GM04504 (cell line): Measurements from ENCODE around the gene ABAT.

Experiments
- DNase-seq: peaks from one replicate; pipeline ENCODE4 v3.0.0-alpha.2; 2012; ENCODE audit warnings: low read depth

Gene ABAT

DNA sequence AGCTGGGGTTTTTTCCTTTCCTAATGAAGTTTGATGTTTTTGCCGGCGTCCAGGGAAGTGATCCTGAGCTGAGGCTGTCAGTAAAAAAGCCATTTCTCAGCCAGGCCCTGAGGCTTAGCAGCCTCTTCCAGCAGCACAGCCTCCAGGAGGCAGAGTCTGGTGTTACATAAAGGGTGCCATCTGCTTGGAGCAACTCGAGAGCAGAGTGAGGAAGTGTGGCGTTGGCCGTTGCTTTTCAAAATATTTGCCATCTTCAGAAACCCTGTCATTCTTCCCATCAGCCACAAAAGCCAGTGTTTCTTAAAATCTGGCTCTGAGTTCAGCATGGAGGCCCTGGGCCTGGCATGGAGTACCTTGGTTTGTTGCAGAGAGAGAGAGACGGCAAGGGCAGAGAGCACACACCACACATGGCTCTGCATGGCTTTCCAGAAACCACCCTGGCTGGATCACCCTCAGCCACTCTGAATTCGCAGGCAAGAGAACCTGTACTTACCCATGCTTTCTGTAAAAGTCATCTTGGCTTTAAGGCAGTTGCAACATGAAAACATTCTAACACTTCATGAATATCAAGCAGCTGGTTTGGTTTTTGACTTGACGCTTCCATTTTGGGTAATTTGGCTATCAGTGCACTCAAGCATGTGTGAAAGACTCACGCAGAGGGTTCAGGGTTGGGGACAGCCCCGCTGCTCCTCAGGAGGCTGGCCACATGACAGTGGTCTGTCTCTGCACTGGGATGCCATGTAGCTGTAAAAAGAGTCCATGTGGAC is 144.3 kb downstream of the ABAT start:
- no peak for DNase-seq

DNA sequence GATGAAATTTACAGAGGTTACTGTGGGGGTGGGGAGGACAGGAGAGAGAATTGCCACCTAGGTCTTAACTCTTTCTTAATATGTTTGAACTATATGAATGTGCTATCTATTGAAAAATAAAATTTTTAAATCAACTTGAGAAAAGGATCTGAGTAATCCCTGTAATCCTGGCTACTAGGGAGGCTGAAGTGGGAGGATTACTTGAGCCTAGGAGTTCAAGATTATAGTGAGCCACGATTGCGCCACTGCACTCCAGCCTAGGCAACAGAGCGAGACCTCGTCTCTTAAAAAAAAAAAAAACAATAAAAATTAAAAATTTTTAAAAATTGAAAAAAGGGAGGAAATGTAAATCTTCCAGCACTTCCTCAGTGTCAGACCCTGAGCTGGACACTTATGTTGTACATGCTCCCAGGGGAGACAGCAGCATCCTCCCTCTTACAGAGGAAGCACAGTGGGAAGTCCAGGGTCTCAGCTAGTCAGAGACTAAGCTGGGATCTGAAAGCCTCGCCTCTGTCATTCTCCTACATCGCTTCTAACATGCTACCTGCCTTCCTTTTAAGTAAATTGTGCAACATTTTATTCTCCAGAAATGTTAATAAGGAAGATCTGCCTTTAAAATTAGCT is 145.1 kb downstream of the ABAT start:
- DNase-seq, result no peak

- no peak for DNase-seq
Observed at GRCh38 chr16:8822403-8822802, 148.0 kb downstream of the ABAT start.

GRCh38 chr16:8826278-8826879 is 152.0 kb downstream of the ABAT start:
- no peak for DNase-seq

DNA sequence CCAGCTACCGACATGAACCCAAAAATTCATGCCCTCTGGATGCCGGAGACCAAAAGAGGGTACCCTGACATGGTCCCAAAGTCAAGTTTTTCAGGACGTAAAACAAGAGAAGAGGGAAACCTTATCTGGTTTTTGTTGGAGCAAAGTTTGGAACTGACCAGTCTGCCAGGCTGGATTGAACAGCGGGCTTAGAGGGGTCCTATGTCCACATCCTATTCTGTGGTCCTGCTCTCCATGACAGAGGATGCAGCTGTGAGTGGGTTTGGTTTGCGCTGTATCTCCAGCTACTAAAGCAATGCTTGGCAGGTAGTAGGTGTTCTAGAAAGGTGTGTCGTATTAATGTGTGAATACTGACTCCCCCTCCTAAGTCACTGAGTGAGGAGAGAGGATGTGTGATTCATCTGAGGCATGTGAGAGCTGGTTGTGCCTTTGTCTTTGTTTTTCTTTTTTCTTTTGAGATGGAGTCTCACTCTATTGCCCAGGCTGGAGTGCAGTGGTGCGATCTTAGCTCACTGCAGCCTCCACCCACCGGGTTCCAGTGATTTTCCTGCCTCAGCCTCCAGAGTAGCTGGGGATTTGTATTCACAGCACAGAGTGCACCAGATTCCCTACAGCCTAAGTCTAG is 154.2 kb downstream of the ABAT start:
- DNase-seq, result no peak

DNA sequence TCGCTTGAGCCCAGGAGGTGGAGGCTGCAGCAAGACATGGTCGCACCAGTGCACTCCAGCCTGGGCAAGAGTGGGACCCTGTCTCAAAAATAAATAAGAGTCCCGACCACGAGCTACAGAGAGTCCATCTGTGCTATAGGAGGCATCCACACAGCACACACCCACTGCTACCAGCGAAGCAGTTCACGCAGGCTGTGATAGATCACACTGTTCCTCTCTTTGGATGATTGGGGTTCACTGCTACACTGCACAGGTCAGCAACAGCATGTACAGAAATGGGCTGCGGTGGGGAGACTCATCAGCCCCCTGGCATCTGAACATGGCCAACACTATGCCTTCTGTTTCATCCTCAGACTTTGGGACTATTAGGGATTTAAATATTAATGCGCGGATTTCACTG is 157.0 kb downstream of the ABAT start:
- DNase-seq, result no peak

DNA sequence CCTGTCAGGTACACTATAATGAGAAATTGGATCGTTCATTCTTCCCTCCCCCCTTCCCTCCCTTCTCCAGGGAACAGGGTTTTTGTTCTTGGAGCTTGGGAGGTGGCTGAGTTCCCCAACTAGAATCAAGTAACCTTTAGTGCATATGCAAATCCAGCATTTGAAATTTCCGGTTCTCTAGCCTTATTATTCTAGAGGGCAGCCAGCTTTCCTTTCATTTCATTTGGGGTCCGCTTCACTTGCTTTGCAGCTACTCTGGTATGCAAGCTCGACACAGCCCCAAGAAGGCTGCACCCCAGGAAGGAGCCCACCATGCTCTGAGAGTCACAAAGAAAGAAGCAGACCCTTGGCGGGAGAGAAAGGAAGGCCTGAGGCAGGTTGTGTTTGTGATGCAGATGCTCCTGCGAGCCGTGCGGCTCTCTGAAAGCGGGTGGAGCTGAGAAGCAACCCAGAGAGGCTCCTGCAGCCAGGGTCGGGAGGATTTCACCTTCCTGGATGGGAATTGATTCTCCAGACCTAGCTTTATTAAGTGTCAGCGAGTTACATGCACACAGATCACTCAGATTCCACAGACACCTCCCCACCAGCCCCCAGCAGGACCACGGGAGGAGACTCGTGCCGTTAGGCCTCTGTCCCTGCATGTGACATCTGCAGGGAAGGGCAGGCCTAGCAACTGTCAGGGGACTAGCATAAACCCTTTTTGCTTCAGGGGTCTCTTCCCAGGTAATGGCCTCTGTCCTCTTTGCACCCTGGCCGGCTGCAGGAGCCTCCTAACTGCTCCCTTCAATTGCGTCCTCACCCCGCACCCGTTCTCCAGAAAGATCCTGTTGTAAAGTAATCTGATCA is 157.7 kb downstream of the ABAT start:
- no peak for DNase-seq

DNA sequence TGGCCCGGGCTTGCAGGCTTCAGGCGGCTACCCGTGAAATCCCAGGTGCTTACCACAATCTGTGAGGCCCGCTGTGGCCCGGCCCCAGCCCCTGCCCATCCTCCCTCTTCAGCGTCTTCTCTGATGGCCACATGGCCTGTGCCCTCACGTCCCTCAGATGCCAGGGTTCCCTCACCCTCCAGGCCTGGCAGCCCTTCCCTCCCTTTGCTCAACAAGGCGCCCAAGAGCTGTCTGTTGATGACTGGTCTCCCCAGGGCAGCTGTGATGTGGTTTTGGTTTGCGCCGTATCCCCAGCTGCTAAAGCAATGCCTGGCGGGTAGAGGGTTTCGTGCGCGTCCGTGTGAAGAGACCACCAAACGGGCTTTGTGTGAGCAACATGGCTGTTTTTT is 158.3 kb downstream of the ABAT start:
- DNase-seq, result no peak
